ENCODE measurements around the gene PVR.

PVR gene

DNA sequence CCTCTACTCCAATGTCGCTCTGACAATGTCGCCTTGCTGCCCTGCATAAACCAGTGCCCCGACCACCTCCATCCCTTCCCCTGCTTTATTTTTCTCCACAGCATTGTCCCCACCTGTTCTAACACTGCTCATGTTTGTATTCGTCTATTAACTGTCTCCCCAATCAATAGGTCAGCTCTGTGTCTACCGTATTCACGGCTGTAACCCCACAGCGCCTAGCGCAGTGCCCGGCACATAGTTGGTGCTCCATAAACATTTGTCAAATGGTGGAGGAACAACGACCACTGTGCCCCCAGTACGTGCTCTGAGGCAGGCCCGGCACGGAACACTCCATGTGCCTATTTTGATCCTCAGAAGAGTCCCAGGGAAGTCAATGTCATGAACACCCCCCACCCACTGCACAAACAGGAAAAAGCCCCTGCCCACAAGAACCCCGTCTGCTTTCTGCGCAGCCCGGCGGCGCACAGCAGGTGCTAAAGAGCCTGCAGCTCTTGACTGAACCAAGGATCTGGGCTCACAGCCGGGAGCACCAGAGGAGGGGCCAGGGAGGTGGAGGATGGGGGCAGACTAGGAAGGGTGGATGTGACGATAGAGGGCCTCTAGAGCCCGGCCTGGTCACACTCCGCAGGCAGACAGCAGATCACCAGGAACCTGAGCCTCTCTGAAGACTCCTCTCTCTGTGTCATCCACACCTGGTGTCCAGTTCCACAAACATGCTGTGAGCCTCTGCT, 53.4 kb downstream of the PVR start:
- no peak for TF ChIP-seq ZFP30 (CRISPR knock-in tag; IDR thresholded peaks at IDR 0.05)
- TF ChIP-seq ESRRG (CRISPR knock-in tag; IDR thresholded peaks at IDR 0.05) = no peak
- TF ChIP-seq TOX (CRISPR knock-in tag; IDR thresholded peaks at IDR 0.05; ENCODE audit: borderline replicate concordance) = no peak
- no peak for TF ChIP-seq SNAI2 (CRISPR knock-in tag; IDR thresholded peaks at IDR 0.05)
- no peak for TF ChIP-seq ISL1 (CRISPR knock-in tag; IDR thresholded peaks at IDR 0.05)
- no peak for TF ChIP-seq TSHZ2 (CRISPR knock-in tag; IDR thresholded peaks at IDR 0.05)
- no peak for TF ChIP-seq OSR1 (CRISPR knock-in tag; IDR thresholded peaks at IDR 0.05)
- no peak for TF ChIP-seq ZNF8 (CRISPR knock-in tag; IDR thresholded peaks at IDR 0.05)
- no peak for TF ChIP-seq RARB (CRISPR knock-in tag; IDR thresholded peaks at IDR 0.05)
- TF ChIP-seq CREB5 (CRISPR knock-in tag; IDR thresholded peaks at IDR 0.05; ENCODE audit: low read depth) = no peak
- no peak for TF ChIP-seq PATZ1 (CRISPR knock-in tag; IDR thresholded peaks at IDR 0.05; ENCODE audit: borderline replicate concordance)
- TF ChIP-seq ZFP3 (CRISPR knock-in tag; IDR thresholded peaks at IDR 0.05) = no peak
- no peak for TF ChIP-seq GLIS3 (CRISPR knock-in tag; IDR thresholded peaks at IDR 0.05)
- TF ChIP-seq ZNF565 (CRISPR knock-in tag; conservative IDR thresholded peaks at IDR 0.05; ENCODE audit: low read depth) = no peak
- TF ChIP-seq PPARA (CRISPR knock-in tag; IDR thresholded peaks at IDR 0.05; ENCODE audit: borderline replicate concordance) = no peak
- ATAC-seq = no peak

GRCh38 chr19:44697670-44698034, 53.9 kb downstream of the PVR start:
- no peak for ATAC-seq
- no peak for TF ChIP-seq PATZ1 (CRISPR knock-in tag; IDR thresholded peaks at IDR 0.05; ENCODE audit: borderline replicate concordance)

DNA sequence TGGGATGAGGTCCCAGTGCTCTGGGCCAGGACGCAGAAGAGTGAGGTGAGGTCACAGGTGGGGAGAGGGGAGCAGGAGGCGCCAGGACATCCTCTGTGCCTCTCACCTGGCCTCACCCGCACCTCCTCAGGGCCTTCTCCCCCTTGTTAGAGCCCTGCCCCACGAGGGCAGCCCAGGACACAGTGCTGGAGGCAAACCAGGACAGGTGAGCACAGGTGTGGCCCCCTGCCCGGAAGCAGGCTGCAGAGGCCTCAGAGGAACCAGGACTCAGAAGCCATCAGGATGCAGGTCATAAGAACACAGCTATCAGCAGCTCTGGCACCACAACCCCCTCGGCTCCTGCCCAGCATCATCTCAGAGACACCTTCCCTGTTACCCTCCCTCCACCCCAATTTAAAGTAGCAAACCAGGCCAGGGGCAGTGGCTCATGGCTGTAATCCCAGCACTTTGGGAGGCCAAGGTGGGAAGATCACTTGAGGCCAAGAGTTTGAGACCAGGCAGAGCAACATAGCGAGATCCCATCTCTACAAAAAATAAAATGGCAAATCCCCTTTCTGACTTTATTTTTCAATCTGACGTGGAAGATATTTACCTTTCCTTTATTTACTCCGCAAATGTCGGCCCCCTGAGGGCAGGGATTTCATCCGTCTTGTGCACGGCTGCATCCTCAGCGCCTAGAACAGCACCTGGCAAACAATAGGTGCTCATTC, 54.9 kb downstream of the PVR start, which contains the start of gene CEACAM16:
TSS of gene CEACAM16 (plus strand) at position 660 of the 710 bp plus-strand sequence. CDS start 2,306 bp downstream, outside the sequence.
- TF ChIP-seq PPARA (CRISPR knock-in tag; IDR thresholded peaks at IDR 0.05; ENCODE audit: borderline replicate concordance) (no peak), ZNF70 (CRISPR knock-in tag; IDR thresholded peaks at IDR 0.05) (no peak), BACH2 (CRISPR knock-in tag; IDR thresholded peaks at IDR 0.05; ENCODE audit: borderline replicate concordance) (no peak)
- no peak for ATAC-seq

DNA sequence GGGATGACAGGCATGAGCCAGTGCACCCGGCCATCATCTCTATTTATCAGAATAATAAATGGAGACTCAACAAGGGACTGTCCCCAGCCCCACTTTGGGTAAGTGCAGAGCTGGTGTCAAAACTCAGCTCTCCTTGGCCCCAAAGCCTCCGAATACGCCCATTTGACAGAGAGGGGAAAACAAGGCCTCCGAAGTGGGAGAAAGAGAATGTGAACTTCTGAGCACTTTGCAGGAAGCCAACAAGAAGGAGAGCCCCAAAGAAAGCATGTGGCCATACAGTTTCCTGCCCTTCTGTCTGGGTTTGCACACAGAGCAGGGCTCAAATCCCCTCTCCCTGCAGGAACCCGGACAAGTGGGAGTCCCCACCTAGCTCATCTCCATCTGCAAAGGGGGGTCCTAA, 56.8 kb downstream of the PVR start:
- no peak for ATAC-seq
- TF ChIP-seq TSHZ2 (CRISPR knock-in tag; IDR thresholded peaks at IDR 0.05) (no peak), ESRRG (CRISPR knock-in tag; IDR thresholded peaks at IDR 0.05) (no peak), GLIS3 (CRISPR knock-in tag; IDR thresholded peaks at IDR 0.05) (no peak), ZC3H10 (CRISPR knock-in tag; IDR thresholded peaks at IDR 0.05) (no peak), ZNF8 (CRISPR knock-in tag; IDR thresholded peaks at IDR 0.05) (no peak), CSDC2 (CRISPR knock-in tag; IDR thresholded peaks at IDR 0.05) (no peak)

Measured in SK-N-SH treated with all-trans-retinoic acid at 6 μM for 48 hours (cell line).